GM10847 (cell line): Measurements from ENCODE around the gene USPL1.

Experiments used
- POLR2A ChIP-seq: IDR thresholded peaks from 2 replicates; pipeline ENCODE4 v1.6.1; 2011; ENCODE audit not compliant: insufficient read length; ENCODE audit errors: extremely low read depth

The USPL1 gene

DNA sequence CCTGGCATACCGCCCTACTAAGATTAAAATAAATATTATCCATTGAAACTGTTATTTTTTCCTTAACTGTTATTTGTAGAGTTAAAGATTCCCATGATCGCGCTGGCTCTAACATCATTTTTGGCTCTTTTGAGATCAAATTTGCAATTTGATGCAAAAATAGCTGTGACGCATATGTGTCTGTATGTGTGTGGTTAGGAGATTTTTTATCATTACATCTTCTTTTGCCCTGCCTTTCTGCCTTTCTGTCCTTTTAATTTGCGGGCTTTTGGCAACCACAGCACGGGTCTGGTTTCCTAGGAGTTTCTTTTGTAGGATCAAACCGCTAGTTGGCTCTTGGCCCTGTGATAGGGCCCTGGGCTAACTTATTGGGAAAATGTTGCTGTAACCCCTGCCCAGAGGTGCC, 80.3 kb downstream of the USPL1 start:
- no peak for TF ChIP-seq POLR2A

DNA sequence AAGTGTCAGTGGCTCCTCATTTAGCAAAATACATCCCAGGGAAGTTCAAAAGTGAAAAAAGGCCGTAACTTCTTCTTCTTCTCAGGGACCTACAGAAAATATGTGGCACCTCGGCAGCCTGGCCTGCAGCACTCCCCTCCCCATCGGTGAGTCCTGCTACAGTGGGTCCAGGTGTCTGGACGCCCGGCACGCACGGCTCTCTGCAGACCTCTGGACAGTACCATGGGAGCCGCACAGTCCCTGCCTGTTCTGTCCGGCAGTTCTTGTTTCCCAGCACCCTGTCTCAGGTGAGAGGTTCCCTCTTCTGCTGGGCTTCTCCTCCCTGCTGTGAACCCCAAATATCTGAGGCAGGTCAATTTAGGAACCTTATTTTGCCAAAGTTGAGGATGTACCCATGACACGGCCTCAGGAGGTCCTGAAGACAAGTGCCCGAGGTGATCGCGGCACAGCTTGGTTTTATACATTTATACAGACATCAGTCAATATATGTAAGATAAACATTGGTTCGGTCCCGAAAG, 80.8 kb downstream of the USPL1 start:
- no peak for TF ChIP-seq POLR2A

DNA sequence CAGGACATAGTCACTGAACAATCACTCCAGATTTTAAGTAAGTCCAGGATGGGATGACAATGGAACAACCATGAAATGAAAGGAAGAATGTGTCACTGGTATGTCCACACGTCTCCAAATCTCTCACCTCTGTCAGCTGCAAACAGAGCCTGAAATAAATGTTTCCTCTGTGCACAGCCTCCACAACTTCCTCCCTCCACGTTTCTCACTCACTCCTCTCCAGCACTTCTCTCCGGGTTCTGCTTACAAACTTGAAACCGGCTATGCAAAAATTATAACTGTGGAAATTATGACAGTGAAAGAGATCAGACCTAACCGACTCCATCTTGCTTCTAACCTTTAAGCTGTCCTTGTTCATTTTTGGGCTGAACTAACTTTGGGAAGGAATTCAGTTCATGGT, 82.6 kb downstream of the USPL1 start:
- TF ChIP-seq POLR2A = no peak

DNA sequence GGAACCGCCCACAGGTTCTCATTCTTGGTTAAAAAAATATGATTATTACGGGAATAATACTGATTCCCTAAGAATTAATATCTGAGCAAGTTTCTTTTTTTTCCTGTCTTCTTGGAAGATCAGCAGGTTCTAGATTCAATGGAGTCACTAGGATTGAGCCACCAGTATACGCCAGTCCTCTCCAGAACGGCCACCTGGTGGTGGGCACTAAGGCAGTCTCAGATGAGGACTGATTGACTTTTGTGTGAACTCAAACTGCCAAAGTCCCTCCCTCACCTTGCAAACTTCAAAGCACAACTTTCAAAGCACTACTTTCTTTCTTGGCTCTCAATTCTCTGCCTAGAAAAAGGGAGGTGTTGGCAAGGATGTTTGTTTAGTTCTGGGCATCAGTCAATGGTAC, 84.3 kb downstream of the USPL1 start:
- no peak for TF ChIP-seq POLR2A

DNA sequence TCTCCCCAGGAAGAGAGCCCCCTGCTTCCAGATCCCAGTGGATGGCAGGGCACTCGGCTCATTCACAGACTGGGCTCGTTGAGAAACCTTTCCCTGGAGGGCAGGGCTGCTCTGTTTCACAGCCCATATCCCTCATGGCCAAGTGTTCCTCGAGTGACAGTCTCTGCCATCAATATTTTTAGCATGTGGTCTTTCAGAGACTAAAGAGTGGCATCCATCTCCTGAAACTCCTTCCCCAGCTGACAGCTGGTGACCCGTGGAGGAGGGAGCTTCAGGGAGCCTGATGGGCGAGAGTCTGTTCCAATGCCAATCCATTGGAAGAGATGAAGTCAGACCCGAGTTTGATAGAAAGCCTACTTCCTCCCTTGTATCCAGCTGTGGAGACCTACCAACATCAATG, 86.9 kb downstream of the USPL1 start:
- TF ChIP-seq POLR2A = no peak

DNA sequence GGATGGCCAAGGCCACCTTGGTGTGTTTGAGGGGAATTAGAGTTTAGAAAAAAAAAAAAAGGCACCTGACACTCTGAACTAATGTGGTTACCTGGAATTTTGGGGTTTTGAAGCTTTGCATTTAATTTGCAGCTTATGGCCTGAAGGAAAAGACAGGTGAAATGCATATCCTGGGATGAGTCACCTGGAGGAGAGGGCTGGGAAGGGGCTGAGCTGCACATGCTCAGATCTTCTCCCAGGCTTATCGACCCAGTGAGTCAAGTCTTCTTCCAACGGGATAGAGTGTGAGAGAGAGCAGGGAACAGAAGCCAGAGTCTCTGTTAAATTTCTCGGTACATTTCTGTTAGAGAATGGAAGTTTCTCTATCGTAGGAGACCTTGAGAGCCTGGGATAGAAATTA, 88.0 kb downstream of the USPL1 start:
- no peak for TF ChIP-seq POLR2A

DNA sequence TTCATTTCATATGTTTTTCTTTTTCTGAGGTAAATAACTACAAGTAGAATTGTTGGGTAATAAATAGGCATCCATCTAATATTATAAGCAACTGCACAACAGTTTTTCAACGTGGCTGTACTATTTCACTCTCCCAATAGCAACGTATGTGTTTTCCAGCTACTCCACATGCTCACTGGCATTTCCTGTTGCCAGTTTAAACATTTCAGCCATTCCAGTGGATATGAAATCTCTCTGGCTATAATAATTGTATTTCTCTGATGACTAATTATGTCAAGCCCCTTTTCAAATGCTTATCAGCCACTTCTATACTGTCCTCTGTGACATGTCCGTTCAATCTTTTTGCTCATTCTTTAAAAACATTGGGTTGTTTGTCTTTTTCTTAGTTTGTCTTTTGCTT, 90.8 kb downstream of the USPL1 start:
- no peak for TF ChIP-seq POLR2A
